Lower lobe of right lung (tissue), 2 donors: ENCODE measurements around the gene KLHL25. TPM values are rescaled to one million over a fixed set of nuclear protein-coding genes. Genes with fewer than 3 reads are reported as not detected.

Source experiments
- ATAC-seq, 2 donors: fragments of 200-7000 bp; cut with Tn5 transposase; one replicate each; pipeline ENCODE4 v1.9.1; 2020 to 2022; ENCODE audit warnings: mild to moderate bottlenecking in 2 of 2, moderate library complexity in 2 of 2
- DNase-seq: peaks from one replicate; pipeline ENCODE4 v3.0.0-alpha.2; 2020
- H3K27ac ChIP-seq: fragments of 200-600 bp; one replicate; pipeline ENCODE4 v1.8.0; 2022
- H3K27me3 ChIP-seq: fragments of 200-600 bp; one replicate; pipeline ENCODE4 v1.8.0; 2022; ENCODE audit warnings: low read depth
- H3K36me3 ChIP-seq: fragments of 200-600 bp; one replicate; pipeline ENCODE4 v1.8.0; 2022; ENCODE audit warnings: mild to moderate bottlenecking
- H3K4me1 ChIP-seq: fragments of 200-600 bp; one replicate; pipeline ENCODE4 v1.8.0; 2022
- H3K4me3 ChIP-seq: fragments of 200-600 bp; one replicate; pipeline ENCODE4 v1.8.0; 2022; ENCODE audit warnings: mild to moderate bottlenecking
- H3K9me3 ChIP-seq: fragments of 200-600 bp; one replicate; pipeline ENCODE4 v1.8.0; 2022
- intact Hi-C: fragments of 100-400 bp; cut with DNase I; formaldehyde crosslinking; loops from one replicate; pipeline ENCODE4 v1.11.0; 2022
- total RNA-seq: library from RNA; stranded (reverse); fragmentation: NEBNext Ultra II Directional; extraction: Animal tissue kit (Norgen Biotek cat#: 25700); gene quantifications from one replicate; pipeline ENCODE4 v1.2.1, GENCODE V29; 2021
- TF ChIP-seq, protein P1 (sequence below): fragments of 200-600 bp; IDR thresholded peaks from one replicate; pipeline ENCODE4 v1.8.0; 2022; ENCODE audit warnings: antibody characterized with exemption, mild to moderate bottlenecking
- donor health status: DM: no; HTN: yes; CAD: no; lungs with severe emphysema.

The KLHL25 gene
- total RNA-seq, 1 donor from 2014 or later: 3.0 TPM

DNA sequence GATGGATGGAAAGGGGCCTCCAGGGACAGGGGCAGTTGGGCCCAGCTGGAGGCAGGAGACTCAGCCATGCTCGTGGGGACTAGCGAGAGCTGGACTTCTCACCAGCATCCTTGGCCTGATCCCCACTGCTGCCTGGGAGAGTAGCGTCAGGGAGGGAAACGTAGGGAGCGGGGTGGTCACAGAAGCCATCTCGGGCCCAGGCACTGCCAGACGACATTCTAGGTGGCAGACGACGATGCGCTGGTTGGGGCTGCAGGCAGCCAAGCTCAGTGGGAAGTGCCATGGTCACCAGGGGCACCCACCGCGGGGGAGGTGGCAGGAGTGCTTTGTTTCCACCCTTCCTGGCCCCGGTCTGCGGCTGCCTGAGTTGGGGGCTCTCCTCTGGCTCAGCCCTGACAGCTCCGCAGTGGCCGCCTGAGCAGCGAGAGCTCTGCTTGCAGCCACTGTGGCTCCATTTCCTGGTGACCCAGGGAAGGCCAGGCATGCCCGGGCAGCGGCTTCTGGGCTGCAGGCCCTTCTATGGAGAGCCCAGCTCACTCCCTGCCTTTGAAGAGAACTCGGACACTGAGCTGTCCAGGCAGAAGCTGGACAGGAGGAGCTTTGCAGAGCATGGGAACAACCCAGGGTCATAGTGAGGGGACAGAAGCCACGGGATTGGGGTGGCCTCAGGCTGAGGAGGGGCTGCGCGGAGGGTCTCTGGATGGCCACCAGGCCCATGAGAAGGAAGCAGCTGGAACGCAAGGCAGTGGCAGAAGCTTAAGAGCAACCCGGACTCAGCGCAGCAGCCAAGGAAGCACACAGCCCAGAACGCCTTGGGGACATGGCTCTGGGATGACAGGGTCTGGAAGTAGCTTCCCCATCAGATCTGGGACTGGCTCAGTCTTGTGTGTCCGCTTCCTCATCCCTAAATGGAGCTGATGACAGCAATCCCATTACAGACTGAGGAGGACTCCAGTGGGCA lies 30.8 kb downstream of the KLHL25 start:
- intact Hi-C loops: no loop called here
- Histone ChIP-seq H3K36me3 (no peaks in the 10 kb centered on the region), H3K9me3 (no peaks in the 10 kb centered on the region), H3K4me1 (peaks cover 9% of the 10 kb centered on the region), H3K27me3 (no peaks in the 10 kb centered on the region), H3K4me3 (no peak overlapping the region), H3K27ac (peak overlapping the region; percentile 24)
- TF ChIP-seq, protein P1, sequence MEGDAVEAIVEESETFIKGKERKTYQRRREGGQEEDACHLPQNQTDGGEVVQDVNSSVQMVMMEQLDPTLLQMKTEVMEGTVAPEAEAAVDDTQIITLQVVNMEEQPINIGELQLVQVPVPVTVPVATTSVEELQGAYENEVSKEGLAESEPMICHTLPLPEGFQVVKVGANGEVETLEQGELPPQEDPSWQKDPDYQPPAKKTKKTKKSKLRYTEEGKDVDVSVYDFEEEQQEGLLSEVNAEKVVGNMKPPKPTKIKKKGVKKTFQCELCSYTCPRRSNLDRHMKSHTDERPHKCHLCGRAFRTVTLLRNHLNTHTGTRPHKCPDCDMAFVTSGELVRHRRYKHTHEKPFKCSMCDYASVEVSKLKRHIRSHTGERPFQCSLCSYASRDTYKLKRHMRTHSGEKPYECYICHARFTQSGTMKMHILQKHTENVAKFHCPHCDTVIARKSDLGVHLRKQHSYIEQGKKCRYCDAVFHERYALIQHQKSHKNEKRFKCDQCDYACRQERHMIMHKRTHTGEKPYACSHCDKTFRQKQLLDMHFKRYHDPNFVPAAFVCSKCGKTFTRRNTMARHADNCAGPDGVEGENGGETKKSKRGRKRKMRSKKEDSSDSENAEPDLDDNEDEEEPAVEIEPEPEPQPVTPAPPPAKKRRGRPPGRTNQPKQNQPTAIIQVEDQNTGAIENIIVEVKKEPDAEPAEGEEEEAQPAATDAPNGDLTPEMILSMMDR: no peak
- ATAC-seq (no peak), DNase-seq (no peak)

DNA sequence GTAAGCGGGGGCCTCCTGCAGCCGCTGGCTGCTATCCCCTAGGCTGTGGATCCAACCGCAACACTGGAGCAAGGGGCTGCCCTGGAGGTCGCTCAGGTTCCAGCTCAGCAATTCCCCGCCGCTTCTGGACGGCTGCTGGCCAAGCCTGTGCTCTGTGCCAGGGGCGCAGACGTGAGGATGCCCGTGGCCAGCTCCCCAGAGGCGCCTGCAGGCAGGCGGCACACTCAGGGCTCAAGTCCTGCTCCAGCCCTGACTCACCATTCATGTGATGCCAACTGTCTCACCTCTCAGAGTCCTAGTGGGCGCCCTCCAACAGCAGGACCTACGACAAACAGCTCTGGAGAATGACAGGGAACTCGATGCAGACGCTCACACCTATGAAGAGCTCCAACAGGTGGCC lies 31.6 kb downstream of the KLHL25 start:
- H3K27ac ChIP-seq: no peak overlapping the region
- ATAC-seq: no peak
- peak; percentile 41 for DNase-seq

GRCh38 chr15:85762756-85763127 lies 32.0 kb downstream of the KLHL25 start:
- TF ChIP-seq, protein P1: no peak
- peak; percentile 4 to 17 for ATAC-seq
- peak; percentile 28 for DNase-seq

More for the DNA sequence above, 31.6 kb downstream of the KLHL25 start:
- no peak overlapping the region for H3K4me3 ChIP-seq
- no peaks in the 10 kb centered on the region for H3K9me3 ChIP-seq
- peaks cover 9% of the 10 kb centered on the region for H3K4me1 ChIP-seq
- intact Hi-C loops: no loop called here
- no peaks in the 10 kb centered on the region for H3K36me3 ChIP-seq
- no peaks in the 10 kb centered on the region for H3K27me3 ChIP-seq
- TF ChIP-seq, protein P1: no peak

GRCh38 chr15:85762039-85762755 lies 32.5 kb downstream of the KLHL25 start:
- Histone ChIP-seq H3K4me1 (peaks cover 9% of the 10 kb centered on the region), H3K27ac (no peak overlapping the region)

More at GRCh38 chr15:85762756-85763127, 32.0 kb downstream of the KLHL25 start:
- Histone ChIP-seq H3K4me3 (no peak overlapping the region), H3K36me3 (no peaks in the 10 kb centered on the region), H3K9me3 (no peaks in the 10 kb centered on the region), H3K4me1 (peaks cover 9% of the 10 kb centered on the region), H3K27ac (no peak overlapping the region), H3K27me3 (no peaks in the 10 kb centered on the region)
- intact Hi-C loops: no loop called here

DNA sequence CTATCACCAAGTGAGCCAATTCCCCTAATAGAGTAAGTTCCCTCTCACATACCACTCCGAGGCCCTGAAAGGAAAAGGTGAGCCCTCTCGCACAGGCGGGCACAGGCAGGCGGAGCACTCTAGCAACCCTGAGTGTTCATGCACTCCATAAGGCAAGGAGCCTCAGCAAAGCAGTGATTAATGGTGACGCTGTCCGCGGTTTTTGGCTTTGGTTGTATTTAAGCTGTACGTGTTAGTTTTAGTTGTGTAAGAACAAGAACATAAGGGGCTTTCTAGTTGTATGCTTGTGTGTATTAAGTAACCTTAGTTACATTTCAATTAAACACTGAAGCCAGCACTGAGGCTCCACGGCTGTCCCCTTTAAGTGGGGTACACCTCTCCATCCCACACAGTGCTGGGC lies 33.1 kb downstream of the KLHL25 start:
- no peaks in the 10 kb centered on the region for H3K9me3 ChIP-seq
- no peaks in the 10 kb centered on the region for H3K27me3 ChIP-seq
- ATAC-seq: peak; percentile 29 to 59
- TF ChIP-seq, protein P1: no peak
- no peak overlapping the region for H3K27ac ChIP-seq
- peaks cover 9% of the 10 kb centered on the region for H3K4me1 ChIP-seq
- H3K4me3 ChIP-seq: no peak overlapping the region
- no peaks in the 10 kb centered on the region for H3K36me3 ChIP-seq
- intact Hi-C loops: no loop called here
- peak; percentile 34 for DNase-seq

More at GRCh38 chr15:85762039-85762755, 32.5 kb downstream of the KLHL25 start:
- Histone ChIP-seq H3K4me3 (no peak overlapping the region), H3K27me3 (no peaks in the 10 kb centered on the region), H3K9me3 (no peaks in the 10 kb centered on the region), H3K36me3 (no peaks in the 10 kb centered on the region)
- intact Hi-C loops: no loop called here
- DNase-seq (no peak), ATAC-seq (no peak)
- TF ChIP-seq, protein P1: no peak
